Activated T-helper 17 cell treated with anti-CD3 and anti-CD28 coated beads, Interleukin-2, amount 50 U/mL, for 72 hours (primary cell): ENCODE data around the gene HELZ. TPM values are rescaled to one million over a fixed set of nuclear protein-coding genes. Genes with fewer than 3 reads are reported as not detected.

Source experiments
- ATAC-seq: fragments of 150-1000 bp; cut with Tn5 transposase; replicated peaks from 2 replicates; pipeline ENCODE4 v1.10.0; 2021; ENCODE audit warnings: mild to moderate bottlenecking, moderate library complexity
- H3K27ac Mint-ChIP-seq: one replicate; pipeline ENCODE4 v1.8.0; 2022; ENCODE audit warnings: mixed read lengths
- H3K27me3 Mint-ChIP-seq: one replicate; pipeline ENCODE4 v1.8.0; 2022; ENCODE audit warnings: mixed read lengths
- H3K36me3 Mint-ChIP-seq: one replicate; pipeline ENCODE4 v1.8.0; 2022; ENCODE audit warnings: low read depth, mild to moderate bottlenecking, mixed read lengths
- H3K4me1 Mint-ChIP-seq: one replicate; pipeline ENCODE4 v1.8.0; 2022; ENCODE audit warnings: mixed read lengths
- H3K4me3 Mint-ChIP-seq: one replicate; pipeline ENCODE4 v1.8.0; 2022; ENCODE audit warnings: mild to moderate bottlenecking, mixed read lengths
- H3K9me3 Mint-ChIP-seq: one replicate; pipeline ENCODE4 v1.8.0; 2022; ENCODE audit warnings: mixed read lengths
- total RNA-seq, 2 donors: library from RNA; stranded (reverse); gene quantifications; one replicate each; pipeline ENCODE4 v1.2.3, GENCODE V29; 2022

Gene HELZ
- total RNA-seq, 2 donors from 2014 or later: 81.9 to 117 TPM

- Mint-ChIP-seq H3K27ac (no peak overlapping the region), H3K9me3 (peaks cover 3% of the 10 kb centered on the region), H3K4me1 (no peaks in the 10 kb centered on the region), H3K27me3 (no peaks in the 10 kb centered on the region), H3K36me3 (no peaks in the 10 kb centered on the region), H3K4me3 (no peak overlapping the region)
- ATAC-seq: no peak
These were observed 190.9 kb downstream of the HELZ start for GRCh38 chr17:67054011-67054591.

- peaks cover 7% of the 10 kb centered on the region for H3K9me3 Mint-ChIP-seq
- ATAC-seq: no peak
- no peaks in the 10 kb centered on the region for H3K4me1 Mint-ChIP-seq
- no peaks in the 10 kb centered on the region for H3K27me3 Mint-ChIP-seq
- H3K27ac Mint-ChIP-seq: no peak overlapping the region
- no peak overlapping the region for H3K4me3 Mint-ChIP-seq
- no peaks in the 10 kb centered on the region for H3K36me3 Mint-ChIP-seq
These were observed 191.5 kb downstream of the HELZ start for GRCh38 chr17:67053438-67054000.

- Mint-ChIP-seq H3K4me1 (no peaks in the 10 kb centered on the region), H3K27ac (no peak overlapping the region), H3K36me3 (no peaks in the 10 kb centered on the region), H3K9me3 (peaks cover 9% of the 10 kb centered on the region), H3K27me3 (no peaks in the 10 kb centered on the region), H3K4me3 (no peak overlapping the region)
- no peak for ATAC-seq
These were observed 192.1 kb downstream of the HELZ start for GRCh38 chr17:67052720-67053437.

GRCh38 chr17:67051837-67052236 is 193.2 kb downstream of the HELZ start:
- Mint-ChIP-seq H3K9me3 (peaks cover 16% of the 10 kb centered on the region), H3K27me3 (no peaks in the 10 kb centered on the region), H3K4me3 (no peak overlapping the region), H3K27ac (no peak overlapping the region), H3K4me1 (no peaks in the 10 kb centered on the region), H3K36me3 (no peaks in the 10 kb centered on the region)
- no peak for ATAC-seq

GRCh38 chr17:67051155-67051538 is 193.8 kb downstream of the HELZ start:
- Mint-ChIP-seq H3K27ac (no peak overlapping the region), H3K4me3 (no peak overlapping the region), H3K9me3 (peaks cover 16% of the 10 kb centered on the region), H3K27me3 (peaks cover 2% of the 10 kb centered on the region), H3K4me1 (no peaks in the 10 kb centered on the region), H3K36me3 (no peaks in the 10 kb centered on the region)
- ATAC-seq: no peak

GRCh38 chr17:67050471-67051154 is 194.4 kb downstream of the HELZ start:
- no peaks in the 10 kb centered on the region for H3K4me1 Mint-ChIP-seq
- no peak overlapping the region for H3K4me3 Mint-ChIP-seq
- no peaks in the 10 kb centered on the region for H3K36me3 Mint-ChIP-seq
- no peak overlapping the region for H3K27ac Mint-ChIP-seq
- peaks cover 3% of the 10 kb centered on the region for H3K27me3 Mint-ChIP-seq
- peaks cover 16% of the 10 kb centered on the region for H3K9me3 Mint-ChIP-seq
- ATAC-seq: no peak

DNA sequence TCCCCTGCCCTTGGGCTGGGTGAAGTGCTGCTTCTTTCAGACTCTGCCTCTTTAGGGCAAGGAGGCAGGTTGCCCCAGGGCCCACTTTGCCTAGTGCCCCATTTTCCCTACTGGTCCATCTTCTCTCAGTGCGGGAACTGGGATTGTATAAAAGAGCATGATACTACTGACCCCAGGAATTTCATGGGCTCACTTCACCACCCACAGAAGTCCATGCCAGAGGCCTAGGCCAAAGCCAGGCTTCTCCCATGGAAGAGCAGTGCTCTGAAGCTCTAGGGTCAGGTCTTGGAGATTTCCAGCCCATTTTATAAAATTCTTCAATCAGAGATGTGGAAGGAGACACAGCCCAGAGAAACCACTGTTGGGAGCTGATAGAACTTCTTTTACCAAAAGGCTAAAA is 194.9 kb downstream of the HELZ start:
- no peak overlapping the region for H3K4me3 Mint-ChIP-seq
- H3K36me3 Mint-ChIP-seq: no peaks in the 10 kb centered on the region
- peaks cover 16% of the 10 kb centered on the region for H3K9me3 Mint-ChIP-seq

GRCh38 chr17:67049025-67049739 is 195.8 kb downstream of the HELZ start:
- no peak overlapping the region for H3K27ac Mint-ChIP-seq
- H3K27me3 Mint-ChIP-seq: peaks cover 3% of the 10 kb centered on the region
- no peaks in the 10 kb centered on the region for H3K36me3 Mint-ChIP-seq
- H3K4me3 Mint-ChIP-seq: no peak overlapping the region
- no peaks in the 10 kb centered on the region for H3K4me1 Mint-ChIP-seq
- no peak for ATAC-seq
- peaks cover 16% of the 10 kb centered on the region for H3K9me3 Mint-ChIP-seq

More for the DNA sequence above, 194.9 kb downstream of the HELZ start:
- Mint-ChIP-seq H3K27me3 (peaks cover 3% of the 10 kb centered on the region), H3K27ac (no peak overlapping the region), H3K4me1 (no peaks in the 10 kb centered on the region)
- no peak for ATAC-seq

DNA sequence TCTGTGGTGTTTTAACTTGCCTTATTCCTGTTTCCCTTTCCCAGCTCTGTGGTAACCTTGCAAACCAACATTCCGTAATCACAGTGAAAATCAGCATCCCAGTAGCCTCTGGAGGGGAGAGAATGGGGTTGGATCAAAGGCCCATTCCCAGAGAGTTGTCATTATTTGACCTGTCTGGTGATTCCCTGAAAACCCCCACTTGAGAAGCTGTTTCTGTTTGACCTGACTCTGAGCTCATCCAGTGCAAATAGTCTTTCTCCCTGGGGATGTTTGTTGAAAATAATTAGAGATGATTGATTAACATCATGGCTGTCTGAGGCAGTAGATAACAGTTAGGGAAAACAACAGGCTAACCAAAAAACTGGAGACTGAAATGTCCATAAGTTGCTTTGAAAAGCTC is 197.6 kb downstream of the HELZ start:
- no peak for ATAC-seq
- Mint-ChIP-seq H3K4me1 (no peaks in the 10 kb centered on the region), H3K9me3 (peaks cover 16% of the 10 kb centered on the region), H3K27me3 (peaks cover 3% of the 10 kb centered on the region), H3K4me3 (no peak overlapping the region), H3K36me3 (no peaks in the 10 kb centered on the region), H3K27ac (no peak overlapping the region)

DNA sequence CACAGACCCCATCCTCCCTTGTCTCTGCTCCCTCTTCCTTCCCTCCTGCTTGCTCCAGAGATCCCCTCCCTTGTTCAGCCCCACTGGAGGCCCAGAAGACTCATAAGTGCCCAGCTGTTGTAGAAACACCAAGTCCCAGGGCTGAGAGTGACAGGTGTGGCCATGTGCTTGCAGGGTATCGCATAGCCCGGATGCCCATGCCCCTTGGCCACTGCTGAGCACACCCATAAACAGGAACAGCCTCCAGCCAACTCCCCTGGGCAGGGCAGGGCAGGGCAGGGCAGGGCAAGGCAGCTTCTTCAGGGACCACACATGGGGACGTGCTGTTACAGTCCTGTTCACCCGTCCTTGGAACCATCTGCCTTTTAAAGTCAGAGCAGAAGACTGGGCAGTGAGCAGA is 198.6 kb downstream of the HELZ start:
- no peak overlapping the region for H3K27ac Mint-ChIP-seq
- H3K27me3 Mint-ChIP-seq: peaks cover 3% of the 10 kb centered on the region
- no peaks in the 10 kb centered on the region for H3K36me3 Mint-ChIP-seq
- H3K9me3 Mint-ChIP-seq: peaks cover 16% of the 10 kb centered on the region
- no peak for ATAC-seq
- H3K4me1 Mint-ChIP-seq: no peaks in the 10 kb centered on the region
- H3K4me3 Mint-ChIP-seq: no peak overlapping the region

- H3K4me1 Mint-ChIP-seq: no peaks in the 10 kb centered on the region
- peaks cover 16% of the 10 kb centered on the region for H3K9me3 Mint-ChIP-seq
- no peak overlapping the region for H3K27ac Mint-ChIP-seq
- ATAC-seq: no peak
- no peaks in the 10 kb centered on the region for H3K36me3 Mint-ChIP-seq
- H3K4me3 Mint-ChIP-seq: no peak overlapping the region
- H3K27me3 Mint-ChIP-seq: peaks cover 3% of the 10 kb centered on the region
These were observed 200.1 kb downstream of the HELZ start for GRCh38 chr17:67044940-67045339.

- Mint-ChIP-seq H3K36me3 (no peaks in the 10 kb centered on the region), H3K4me1 (no peaks in the 10 kb centered on the region), H3K4me3 (no peak within 1 kb of the TSS), H3K27ac (no peak within 1 kb of the TSS), H3K27me3 (peaks cover 3% of the 10 kb centered on the region), H3K9me3 (peaks cover 12% of the 10 kb centered on the region)
- ATAC-seq: no peak
These were observed 200.8 kb downstream of the HELZ start, which contains the start of gene CACNG1 for GRCh38 chr17:67044016-67044772. TSS of gene CACNG1 (plus strand) at chr17:67044554. CDS start at chr17:67044661, 107 bp downstream.

- Mint-ChIP-seq H3K36me3 (no peaks in the 10 kb centered on the region), H3K27ac (no peak overlapping the region)
These were observed 201.7 kb downstream of the HELZ start for GRCh38 chr17:67043283-67043682.

More at GRCh38 chr17:67043283-67043682, 201.7 kb downstream of the HELZ start:
- H3K9me3 Mint-ChIP-seq: peaks cover 7% of the 10 kb centered on the region
- H3K4me1 Mint-ChIP-seq: no peaks in the 10 kb centered on the region
- no peak for ATAC-seq
- no peak overlapping the region for H3K4me3 Mint-ChIP-seq
- peaks cover 3% of the 10 kb centered on the region for H3K27me3 Mint-ChIP-seq
